Mucosa of descending colon (tissue), 3 donors: ENCODE measurements around the gene E2F3. TPM values are rescaled to one million over a fixed set of nuclear protein-coding genes. Genes with fewer than 3 reads are reported as not detected.

Source experiments
- ATAC-seq: fragments of 200-7000 bp; cut with Tn5 transposase; one replicate; pipeline ENCODE4 v1.9.1; 2020; ENCODE audit warnings: mild to moderate bottlenecking, moderate library complexity
- DNase-seq, 3 donors: peaks; one replicate each; pipeline ENCODE4 v3.0.0-alpha.2; 2020
- H3K36me3 ChIP-seq: fragments of 200-600 bp; one replicate; pipeline ENCODE4 v1.8.0; 2021; ENCODE audit warnings: low read depth, mild to moderate bottlenecking
- H3K4me1 ChIP-seq: fragments of 200-600 bp; one replicate; pipeline ENCODE4 v1.8.0; 2021; ENCODE audit warnings: low read depth, mild to moderate bottlenecking
- H3K4me3 ChIP-seq: fragments of 200-600 bp; one replicate; pipeline ENCODE4 v1.8.0; 2021; ENCODE audit warnings: mild to moderate bottlenecking
- H3K9me3 ChIP-seq: fragments of 200-600 bp; one replicate; pipeline ENCODE4 v1.8.0; 2021; ENCODE audit warnings: mild to moderate bottlenecking
- intact Hi-C, 2 donors: fragments of 100-400 bp; cut with DNase I in 1 of 2; cut with micrococcal nuclease in 1 of 2; formaldehyde crosslinking; loops; one replicate each; pipeline versions ENCODE4 v1.11.0 to v1.11.1; 2022; cut with DNase I, micrococcal nuclease
- long read RNA-seq, 2 donors: library from polyadenylated mRNA; unstranded; transcript quantifications; one replicate each; pipeline ENCODE4 v2.0.0, GENCODE V29; 2019 to 2021
- total RNA-seq, 3 donors: library from RNA; stranded (reverse); fragmentation: NEBNext Ultra II Directional in 2 of 3; extraction: Animal tissue kit (Norgen Biotek cat#: 25700) in 2 of 3; gene quantifications; one replicate each; pipeline versions ENCODE4 v1.2.1 to v1.2.4, GENCODE V29; 2021 to 2023
- TF ChIP-seq, protein P1 (sequence below): fragments of 200-600 bp; IDR thresholded peaks from one replicate; pipeline ENCODE4 v1.8.0; 2022; ENCODE audit warnings: antibody characterized with exemption, mild to moderate bottlenecking
- donor health status: DM: no; HTN: no; CAD: no; lungs with moderate emphysema.
- donor health status: DM: no; HTN: no; CAD: no.
- donor health status: DM: no; HTN: yes; CAD: no.

Gene E2F3
- total RNA-seq, result 10 to 100 TPM in 1 of 3 donors, 1 to 10 TPM in 2; 7.6 to 10.0 (median 7.9) TPM
- long read RNA-seq, donor 1, partial matches to known transcripts, result 0 of 2 reads
- long read RNA-seq, donor 1, other reads (novel, unspliced or antisense), result 2 of 2 reads
- long read RNA-seq, donor 2, partial matches to known transcripts, result 0 of 1 reads
- long read RNA-seq, donor 2, other reads (novel, unspliced or antisense), result 1 of 1 reads

DNA sequence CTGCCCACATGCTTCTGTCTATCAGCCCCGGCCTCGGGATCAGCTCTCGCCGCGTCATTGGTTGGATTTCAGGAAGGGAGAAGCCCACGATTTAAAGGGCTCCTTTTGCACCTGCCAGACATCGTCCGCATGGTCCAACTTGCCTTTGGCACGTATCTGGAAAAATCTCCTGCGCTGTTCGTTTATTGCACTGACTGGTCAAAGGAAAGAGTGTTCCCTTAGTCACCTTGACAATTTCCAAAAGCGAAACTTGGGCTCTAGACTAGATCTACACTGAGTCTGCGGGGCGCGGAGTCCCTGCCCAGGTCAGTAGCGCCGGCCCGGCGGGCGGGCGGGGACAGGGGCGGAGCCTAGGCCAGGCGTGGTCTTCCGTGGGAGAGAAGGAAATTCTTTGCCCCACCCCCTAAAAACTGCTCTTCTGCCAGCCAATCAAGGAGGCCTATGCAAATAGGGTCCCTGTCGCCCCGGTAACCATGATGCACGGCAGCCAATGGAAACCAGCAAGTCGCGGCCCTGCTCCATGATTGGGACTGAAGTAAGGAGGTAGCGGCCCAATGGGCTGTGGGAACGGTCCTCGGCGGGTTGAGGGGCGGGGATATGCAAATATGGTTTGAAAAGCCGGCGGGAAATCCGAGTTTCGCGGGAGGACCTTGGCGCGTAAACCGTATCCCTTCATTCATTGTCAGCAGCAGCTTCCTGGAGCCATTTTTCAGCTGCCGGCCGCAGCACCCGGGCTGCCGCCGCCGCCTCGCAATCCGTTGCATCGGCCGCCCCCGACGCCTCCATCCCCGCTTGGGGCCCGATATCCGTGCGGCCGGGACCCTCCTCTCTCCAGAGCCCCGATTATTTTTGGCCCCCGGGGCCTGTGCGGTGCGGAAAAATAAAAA is at the start of gene E2F3:
Gene E2F3 (plus strand): TSS at position 675 of the 887 bp plus-strand sequence. CDS start 354 bp downstream, outside the sequence.
- ATAC-seq (peak; percentile 86), DNase-seq (peak; percentile 98 to 100 (median 100))
- peak within 1 kb of the TSS; percentile 46 for H3K4me3 ChIP-seq
- H3K4me1 ChIP-seq, result peaks cover 13% of the 10 kb centered on the region
- TF ChIP-seq, protein P1, sequence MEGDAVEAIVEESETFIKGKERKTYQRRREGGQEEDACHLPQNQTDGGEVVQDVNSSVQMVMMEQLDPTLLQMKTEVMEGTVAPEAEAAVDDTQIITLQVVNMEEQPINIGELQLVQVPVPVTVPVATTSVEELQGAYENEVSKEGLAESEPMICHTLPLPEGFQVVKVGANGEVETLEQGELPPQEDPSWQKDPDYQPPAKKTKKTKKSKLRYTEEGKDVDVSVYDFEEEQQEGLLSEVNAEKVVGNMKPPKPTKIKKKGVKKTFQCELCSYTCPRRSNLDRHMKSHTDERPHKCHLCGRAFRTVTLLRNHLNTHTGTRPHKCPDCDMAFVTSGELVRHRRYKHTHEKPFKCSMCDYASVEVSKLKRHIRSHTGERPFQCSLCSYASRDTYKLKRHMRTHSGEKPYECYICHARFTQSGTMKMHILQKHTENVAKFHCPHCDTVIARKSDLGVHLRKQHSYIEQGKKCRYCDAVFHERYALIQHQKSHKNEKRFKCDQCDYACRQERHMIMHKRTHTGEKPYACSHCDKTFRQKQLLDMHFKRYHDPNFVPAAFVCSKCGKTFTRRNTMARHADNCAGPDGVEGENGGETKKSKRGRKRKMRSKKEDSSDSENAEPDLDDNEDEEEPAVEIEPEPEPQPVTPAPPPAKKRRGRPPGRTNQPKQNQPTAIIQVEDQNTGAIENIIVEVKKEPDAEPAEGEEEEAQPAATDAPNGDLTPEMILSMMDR, result no peak
- H3K36me3 ChIP-seq, result peaks cover 6% of the 10 kb centered on the region
- no peaks in the 10 kb centered on the region for H3K9me3 ChIP-seq
- intact Hi-C loops, result no loop called here

DNA sequence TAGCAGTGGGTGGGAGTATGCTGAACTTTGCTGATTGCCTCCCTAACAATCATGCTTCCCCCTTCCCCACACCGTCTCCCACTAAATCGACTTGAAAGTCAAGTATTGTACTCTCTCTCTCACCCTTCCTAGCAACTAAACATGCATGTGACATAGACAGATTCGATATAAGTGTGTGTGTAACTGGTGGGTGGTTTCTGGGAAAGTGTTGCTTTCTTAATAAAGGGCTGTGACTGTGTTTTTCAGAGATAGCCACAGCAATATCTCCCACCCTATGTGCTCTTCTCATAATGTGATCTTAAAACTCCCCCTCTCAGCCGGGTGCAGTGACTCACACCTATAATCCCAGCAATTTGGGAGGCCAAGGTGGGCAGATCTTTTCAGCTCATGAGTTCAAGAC is 49.3 kb upstream of the E2F3 start:
- intact Hi-C loops, result no loop called here
- H3K9me3 ChIP-seq, result no peaks in the 10 kb centered on the region
- DNase-seq, result no peak

DNA sequence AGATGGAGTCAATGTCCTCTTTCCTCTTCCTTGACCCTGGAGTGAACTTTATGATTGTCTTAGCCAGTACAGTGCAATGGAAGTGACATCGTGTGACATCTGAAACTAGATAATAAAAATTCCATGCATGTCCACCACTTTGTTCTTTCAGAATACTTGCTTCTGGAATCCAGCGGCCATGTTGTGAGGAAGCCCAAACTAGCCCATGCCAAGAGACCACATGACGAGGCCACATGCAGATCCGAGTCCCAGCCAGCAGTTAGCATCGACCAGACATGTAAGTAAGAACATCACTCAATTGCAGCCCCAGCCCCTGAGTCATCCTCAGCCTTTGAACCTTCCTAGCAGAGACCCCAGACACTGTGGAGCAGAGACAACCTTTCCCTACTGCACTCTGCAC is 48.5 kb upstream of the E2F3 start:
- Histone ChIP-seq H3K4me1 (no peaks in the 10 kb centered on the region), H3K36me3 (no peaks in the 10 kb centered on the region), H3K9me3 (no peaks in the 10 kb centered on the region), H3K4me3 (no peak overlapping the region)
- TF ChIP-seq, protein P1, result no peak
- DNase-seq (no peak), ATAC-seq (no peak)
- intact Hi-C loops, result no loop called here

More for the DNA sequence above, 49.3 kb upstream of the E2F3 start:
- ATAC-seq, result no peak
- Histone ChIP-seq H3K4me1 (no peaks in the 10 kb centered on the region), H3K4me3 (no peak overlapping the region), H3K36me3 (no peaks in the 10 kb centered on the region)
- TF ChIP-seq, protein P1, result no peak

DNA sequence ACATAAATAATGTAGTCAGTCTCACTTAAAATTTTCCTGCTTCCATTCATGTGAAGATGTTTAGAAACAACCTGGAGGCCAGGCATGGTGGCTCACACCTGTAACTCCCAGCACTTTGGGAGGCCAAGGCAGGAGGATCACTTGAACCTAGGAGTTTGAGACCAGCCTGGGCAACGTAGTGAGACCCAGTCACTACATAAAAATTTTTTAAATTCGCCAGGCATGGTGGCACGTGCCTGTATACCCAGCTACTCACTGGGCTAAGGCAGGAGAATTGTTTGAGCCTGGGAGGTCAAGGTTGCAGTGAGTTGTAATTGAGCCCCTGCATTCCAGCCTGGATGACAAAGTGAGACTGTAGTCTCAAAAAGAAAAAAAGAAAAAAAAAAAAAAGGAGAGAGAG is 47.3 kb upstream of the E2F3 start:
- Histone ChIP-seq H3K4me3 (no peak overlapping the region), H3K9me3 (no peaks in the 10 kb centered on the region), H3K4me1 (no peaks in the 10 kb centered on the region), H3K36me3 (no peaks in the 10 kb centered on the region)
- ATAC-seq (no peak), DNase-seq (no peak)
- TF ChIP-seq, protein P1, result no peak
- intact Hi-C loops, result no loop called here

DNA sequence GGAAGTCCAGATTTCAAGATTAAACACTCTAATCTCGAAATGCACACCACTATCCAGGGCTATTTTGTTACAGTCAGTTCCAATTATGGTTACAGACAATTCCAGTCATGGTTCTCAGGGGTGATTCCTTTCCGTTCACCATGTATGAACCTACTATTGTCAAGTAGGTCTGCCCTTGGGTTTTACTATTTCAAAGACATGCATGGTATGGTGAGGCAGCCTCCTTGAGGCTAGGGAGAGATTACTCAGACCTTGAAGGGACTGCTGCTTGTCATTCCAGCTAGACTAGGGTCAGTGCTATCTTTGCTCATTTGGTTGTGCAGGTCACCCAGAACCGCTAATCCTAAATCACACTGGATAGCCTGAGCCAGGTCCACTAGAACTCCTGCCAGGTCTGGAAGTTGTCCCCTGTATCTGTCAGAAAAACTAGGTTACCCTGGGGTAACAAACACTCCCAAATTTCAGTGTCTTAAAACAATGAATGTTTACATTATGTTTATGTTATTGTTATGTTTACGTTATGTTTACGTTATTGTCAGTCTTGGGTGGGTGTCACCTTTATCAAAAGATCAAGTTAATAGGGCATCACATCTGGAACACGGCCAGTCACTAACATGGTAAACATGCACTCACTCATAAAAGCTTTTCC is 41.1 kb upstream of the E2F3 start:
- Histone ChIP-seq H3K36me3 (no peaks in the 10 kb centered on the region), H3K4me3 (no peak overlapping the region), H3K9me3 (no peaks in the 10 kb centered on the region), H3K4me1 (no peaks in the 10 kb centered on the region)
- TF ChIP-seq, protein P1, result no peak
- intact Hi-C loops, result no loop called here
- ATAC-seq, result no peak
- no peak for DNase-seq
